IPS-20b (cell line): ENCODE results near the gene BCL3.

Source experiments
- H3K27ac ChIP-seq: one replicate; pipeline ENCODE4 v1.5.1; 2013; ENCODE audit warnings: low read length
- H3K27me3 ChIP-seq: 2 replicates; pipeline ENCODE4 v1.6.1; 2013; ENCODE audit warnings: mild to moderate bottlenecking, low read length, inconsistent platforms; ENCODE audit not compliant: insufficient read depth
- H3K36me3 ChIP-seq: 2 replicates; pipeline ENCODE4 v1.6.1; 2013; ENCODE audit warnings: low read depth, mild to moderate bottlenecking, inconsistent platforms, low read length, moderate library complexity; ENCODE audit not compliant: insufficient read depth
- H3K4me1 ChIP-seq: 2 replicates; pipeline ENCODE4 v1.6.1; 2013; ENCODE audit warnings: mild to moderate bottlenecking, control low read depth, inconsistent platforms, low read length, moderate library complexity; ENCODE audit not compliant: insufficient read depth
- H3K4me3 ChIP-seq: 2 replicates; pipeline ENCODE4 v1.5.1; 2013; ENCODE audit warnings: mild to moderate bottlenecking, low read length, inconsistent platforms
- H3K9ac ChIP-seq: 2 replicates; pipeline ENCODE4 v1.6.1; 2013; ENCODE audit warnings: low read depth, mild to moderate bottlenecking, inconsistent platforms, low read length, moderate library complexity
- H3K9me3 ChIP-seq: 2 replicates; pipeline ENCODE4 v1.6.1; 2013; ENCODE audit warnings: mild to moderate bottlenecking, low read depth, low read length, inconsistent platforms; ENCODE audit not compliant: insufficient read depth

The BCL3 gene

GRCh38 chr19:44734357-44734756 lies 14.2 kb upstream of the BCL3 start:
- Histone ChIP-seq H3K4me3 (no peak overlapping the region), H3K9ac (no peak overlapping the region), H3K27ac (no peak overlapping the region), H3K9me3 (no peaks in the 10 kb centered on the region), H3K27me3 (no peaks in the 10 kb centered on the region), H3K4me1 (no peaks in the 10 kb centered on the region), H3K36me3 (no peaks in the 10 kb centered on the region)

DNA sequence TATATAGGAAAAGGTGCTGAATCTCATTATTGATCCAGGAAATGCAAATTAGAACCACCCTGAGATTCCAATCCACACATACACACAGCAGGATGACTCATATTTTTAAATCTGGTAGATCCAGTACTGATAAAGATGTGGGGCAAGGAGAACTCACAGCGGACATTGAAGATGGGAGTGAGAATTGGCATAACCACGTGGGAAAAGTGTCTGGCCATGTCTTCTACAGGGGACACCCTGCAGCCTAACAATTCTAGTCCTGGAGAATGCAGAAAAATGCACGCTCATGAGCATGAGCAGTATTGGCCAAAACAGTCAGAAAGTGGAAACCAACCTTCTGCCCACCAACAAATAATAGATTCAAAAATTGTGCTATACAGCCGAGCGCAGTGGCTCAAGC lies 13.5 kb upstream of the BCL3 start:
- no peak overlapping the region for H3K27ac ChIP-seq
- no peaks in the 10 kb centered on the region for H3K4me1 ChIP-seq
- H3K4me3 ChIP-seq = no peak overlapping the region

GRCh38 chr19:44737238-44738071 lies 11.1 kb upstream of the BCL3 start:
- H3K27me3 ChIP-seq = no peaks in the 10 kb centered on the region
- no peaks in the 10 kb centered on the region for H3K4me1 ChIP-seq
- no peaks in the 10 kb centered on the region for H3K36me3 ChIP-seq
- no peak overlapping the region for H3K9ac ChIP-seq
- no peak overlapping the region for H3K4me3 ChIP-seq
- H3K9me3 ChIP-seq = no peaks in the 10 kb centered on the region
- H3K27ac ChIP-seq = no peak overlapping the region

More for the DNA sequence above, 13.5 kb upstream of the BCL3 start:
- no peaks in the 10 kb centered on the region for H3K9me3 ChIP-seq
- no peak overlapping the region for H3K9ac ChIP-seq
- no peaks in the 10 kb centered on the region for H3K27me3 ChIP-seq
- no peaks in the 10 kb centered on the region for H3K36me3 ChIP-seq

- Histone ChIP-seq H3K9ac (no peak overlapping the region), H3K9me3 (no peaks in the 10 kb centered on the region), H3K4me3 (no peak overlapping the region), H3K36me3 (no peaks in the 10 kb centered on the region), H3K27ac (no peak overlapping the region), H3K4me1 (no peaks in the 10 kb centered on the region), H3K27me3 (no peaks in the 10 kb centered on the region)
Observed at GRCh38 chr19:44738136-44738535, 10.4 kb upstream of the BCL3 start.

DNA sequence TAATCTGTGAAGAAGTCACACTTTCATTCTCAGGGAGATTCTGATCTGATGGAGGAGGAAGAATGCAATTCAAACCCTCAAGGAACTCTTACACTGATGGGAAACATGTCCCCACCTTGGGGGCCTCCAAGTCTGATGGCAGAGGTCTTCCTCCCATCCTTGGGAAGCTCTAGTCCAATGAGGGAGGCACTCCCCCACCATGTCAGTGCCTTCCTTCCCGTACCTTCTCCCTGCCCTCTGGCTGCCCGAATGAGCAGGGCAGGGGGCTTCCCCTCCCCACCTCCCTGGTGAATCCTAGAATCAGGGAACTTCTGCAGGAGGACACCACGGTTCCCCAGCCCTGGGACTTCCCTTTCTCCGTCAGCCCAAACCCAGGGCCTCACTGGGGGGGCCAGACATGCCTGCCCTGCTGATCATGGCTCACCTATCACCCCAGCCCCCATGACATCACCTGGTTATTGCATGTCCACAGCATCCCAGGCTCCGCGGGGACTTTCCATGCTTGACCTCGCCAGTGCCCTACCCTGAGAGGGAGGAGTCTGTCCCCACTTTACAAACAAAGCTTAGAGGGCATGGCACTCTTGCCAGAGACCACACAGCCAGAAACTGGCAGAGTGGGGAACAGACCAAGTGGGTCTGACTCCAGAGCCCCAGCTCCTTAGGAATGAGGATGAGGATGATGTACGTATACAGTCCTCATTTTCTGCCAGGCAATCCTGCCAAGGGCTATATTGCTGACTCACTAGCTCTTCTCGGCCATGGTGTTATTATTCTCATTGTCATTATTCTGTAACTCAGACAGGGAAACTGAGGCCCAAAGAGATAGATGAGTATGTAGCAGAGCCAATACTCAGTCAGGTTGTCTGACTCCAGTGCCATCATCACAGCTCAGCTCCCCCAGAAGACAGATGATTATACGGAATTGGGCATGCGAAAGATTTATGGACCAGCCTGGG lies 9.6 kb upstream of the BCL3 start:
- no peak overlapping the region for H3K27ac ChIP-seq
- H3K9me3 ChIP-seq = no peaks in the 10 kb centered on the region
- H3K36me3 ChIP-seq = no peaks in the 10 kb centered on the region
- no peak overlapping the region for H3K4me3 ChIP-seq
- H3K9ac ChIP-seq = no peak overlapping the region
- H3K4me1 ChIP-seq = no peaks in the 10 kb centered on the region
- H3K27me3 ChIP-seq = no peaks in the 10 kb centered on the region

GRCh38 chr19:44740351-44740824 lies 8.1 kb upstream of the BCL3 start:
- Histone ChIP-seq H3K9ac (no peak overlapping the region), H3K4me3 (no peak overlapping the region), H3K27me3 (peaks cover 9% of the 10 kb centered on the region), H3K36me3 (no peaks in the 10 kb centered on the region), H3K27ac (no peak overlapping the region), H3K9me3 (no peaks in the 10 kb centered on the region), H3K4me1 (no peaks in the 10 kb centered on the region)

- Histone ChIP-seq H3K4me1 (no peaks in the 10 kb centered on the region), H3K36me3 (no peaks in the 10 kb centered on the region), H3K9ac (no peak overlapping the region), H3K27me3 (peaks cover 19% of the 10 kb centered on the region), H3K4me3 (no peak overlapping the region), H3K9me3 (no peaks in the 10 kb centered on the region), H3K27ac (no peak overlapping the region)
Observed at GRCh38 chr19:44741258-44741731, 7.2 kb upstream of the BCL3 start.

DNA sequence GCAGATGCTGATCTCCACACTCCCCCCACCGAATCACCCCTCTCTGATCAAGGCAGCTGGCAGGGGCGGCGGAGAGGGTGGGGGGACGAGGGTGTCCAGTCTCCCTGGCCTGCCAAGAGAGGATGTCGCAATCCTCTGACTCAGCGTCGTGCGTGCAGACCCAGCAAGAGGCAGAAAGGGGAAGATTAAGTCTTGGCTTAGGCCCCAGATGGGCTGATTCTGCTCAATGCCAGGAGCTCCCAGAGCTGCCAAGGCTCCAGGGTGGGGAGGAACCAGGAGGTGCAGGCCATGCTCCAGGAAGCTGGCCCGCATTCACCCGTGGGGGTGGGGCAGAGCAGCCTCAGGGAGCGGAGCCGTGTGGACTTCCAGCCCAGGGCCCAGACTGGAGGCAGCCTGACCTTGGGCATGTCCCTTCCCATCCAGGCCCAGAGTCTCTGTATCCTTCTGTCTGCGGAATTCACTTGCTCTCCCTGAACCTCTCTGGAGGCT lies 6.6 kb upstream of the BCL3 start:
- Histone ChIP-seq H3K9me3 (no peaks in the 10 kb centered on the region), H3K9ac (no peak overlapping the region), H3K4me1 (no peaks in the 10 kb centered on the region; the same call in 1 of the 2 replicates), H3K27ac (no peak overlapping the region), H3K27me3 (peaks cover 24% of the 10 kb centered on the region), H3K36me3 (no peaks in the 10 kb centered on the region), H3K4me3 (no peak overlapping the region)

DNA sequence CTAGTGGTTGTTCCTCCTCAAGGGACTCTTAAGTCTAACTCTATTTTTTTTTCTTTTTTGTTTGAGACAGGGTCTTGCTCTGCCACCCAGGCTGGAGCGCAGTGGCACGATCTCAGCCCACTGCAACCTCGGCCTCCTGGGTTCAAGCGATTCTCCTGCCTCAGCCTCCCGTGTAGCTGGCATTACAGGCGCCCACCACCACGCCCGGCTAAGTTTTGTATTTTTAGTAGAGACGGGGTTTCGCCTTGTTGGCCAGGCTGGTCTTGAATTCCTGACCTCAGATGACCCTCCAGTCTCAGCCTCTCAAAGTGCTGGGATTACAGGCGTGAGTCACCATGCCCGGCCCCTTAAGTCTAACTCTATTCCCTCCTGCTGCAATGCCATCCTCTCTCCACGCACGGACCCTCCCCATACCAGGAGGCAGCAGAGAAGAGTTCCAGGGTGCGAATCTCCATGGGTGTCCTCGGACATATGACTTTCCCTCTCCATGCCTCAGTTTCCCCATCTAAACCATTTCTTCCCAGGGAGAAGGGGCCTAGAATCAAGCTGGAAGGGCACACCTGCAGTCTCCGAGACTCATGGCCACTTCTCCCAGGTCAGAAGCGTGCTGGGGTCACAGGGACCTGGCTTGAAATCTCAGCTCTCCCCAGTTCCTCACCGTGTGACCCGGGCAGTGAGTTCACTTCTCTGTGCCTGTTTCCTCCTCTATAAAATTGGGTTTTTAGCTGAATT lies 6.0 kb upstream of the BCL3 start:
- no peak overlapping the region for H3K27ac ChIP-seq
- H3K9me3 ChIP-seq = no peaks in the 10 kb centered on the region
- no peaks in the 10 kb centered on the region for H3K36me3 ChIP-seq
- H3K9ac ChIP-seq = no peak overlapping the region
- no peak overlapping the region for H3K4me3 ChIP-seq
- H3K4me1 ChIP-seq = peaks cover 2% of the 10 kb centered on the region; the same call in 1 of the 2 replicates
- peaks cover 31% of the 10 kb centered on the region for H3K27me3 ChIP-seq

- Histone ChIP-seq H3K4me3 (no peak overlapping the region), H3K9me3 (no peaks in the 10 kb centered on the region), H3K27ac (no peak overlapping the region), H3K36me3 (no peaks in the 10 kb centered on the region), H3K4me1 (peaks cover 2% of the 10 kb centered on the region; the same call in 1 of the 2 replicates), H3K9ac (no peak overlapping the region), H3K27me3 (peaks cover 52% of the 10 kb centered on the region)
Observed at GRCh38 chr19:44744871-44745332, 3.6 kb upstream of the BCL3 start.

DNA sequence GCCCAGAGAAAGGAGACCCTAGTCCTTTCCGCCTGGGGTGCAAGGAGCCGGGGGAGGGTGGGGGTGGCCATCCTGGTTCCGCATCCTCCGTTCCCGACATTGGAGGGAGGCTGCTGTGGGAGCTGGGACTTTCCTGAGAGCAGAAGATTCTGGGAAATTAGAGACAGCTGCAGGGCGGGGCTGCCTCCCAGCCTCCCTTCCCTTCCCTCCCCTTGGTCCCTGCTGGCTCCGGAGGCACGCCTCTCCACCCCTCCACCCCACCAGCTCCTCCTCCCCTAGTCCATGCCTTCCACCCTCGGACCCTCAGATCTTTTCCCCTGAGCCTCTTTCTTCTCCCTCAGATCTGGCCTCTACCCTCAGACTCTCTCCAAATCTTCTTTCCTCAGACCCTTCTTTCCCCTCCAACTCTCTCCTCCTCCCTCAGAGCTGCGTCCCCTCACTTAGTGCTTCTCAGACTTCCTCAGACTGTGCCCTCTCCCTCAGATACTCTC lies 3.1 kb upstream of the BCL3 start:
- no peak overlapping the region for H3K9ac ChIP-seq

More for the DNA sequence above, 3.1 kb upstream of the BCL3 start:
- Histone ChIP-seq H3K9me3 (no peaks in the 10 kb centered on the region), H3K36me3 (no peaks in the 10 kb centered on the region), H3K27me3 (peaks cover 57% of the 10 kb centered on the region), H3K27ac (no peak overlapping the region), H3K4me1 (peaks cover 2% of the 10 kb centered on the region; the same call in 1 of the 2 replicates), H3K4me3 (no peak overlapping the region)
